ENCODE results near the gene TPM2.

Gene TPM2

GRCh38 chr9:35636135-35636876 lies 53.4 kb downstream of the TPM2 start:
- Histone ChIP-seq H3K27ac (ENCODE audit: low read depth, low read length) (peak overlapping the region; percentile 88), H3K4me2 (ENCODE audit: low read depth, low read length, poor library complexity, severe bottlenecking) (peak overlapping the region; percentile 59), H3K79me2 (ENCODE audit: insufficient read depth, low read length) (no peaks in the 10 kb centered on the region), H3K9ac (ENCODE audit: low read length) (peak overlapping the region; percentile 40), H3K9me2 (replicated peaks; ENCODE audit: insufficient read depth, low read length) (no peaks in the 10 kb centered on the region), H3K4me3 (ENCODE audit: insufficient read depth, low read length, poor library complexity, severe bottlenecking) (peak overlapping the region; percentile 17), H4K20me1 (ENCODE audit: low read depth, low read length) (no peaks in the 10 kb centered on the region), H3K27me3 (ENCODE audit: low read length) (no peaks in the 10 kb centered on the region), H3F3A (ENCODE audit: insufficient read depth) (peaks cover 41% of the 10 kb centered on the region), H3K36me3 (ENCODE audit: low read length) (no peaks in the 10 kb centered on the region), H3K9me3 (ENCODE audit: insufficient read depth, low read length) (no peaks in the 10 kb centered on the region), H2AFZ (ENCODE audit: low read depth, low read length, severe bottlenecking) (no peak overlapping the region)
- TF ChIP-seq EZH2phosphoT487 (conservative IDR thresholded peaks at IDR 0.05; ENCODE audit: low read length): no peak
- TF ChIP-seq CTCF (IDR thresholded peaks at IDR 0.05; ENCODE audit: insufficient read depth, low read length, poor library complexity, severe bottlenecking): no peak

- H3K36me3 ChIP-seq (ENCODE audit: low read length): no peaks in the 10 kb centered on the region
- H3K4me3 ChIP-seq (ENCODE audit: insufficient read depth, low read length, poor library complexity, severe bottlenecking): peak overlapping the region; percentile 7
- H3K4me2 ChIP-seq (ENCODE audit: low read depth, low read length, poor library complexity, severe bottlenecking): peak overlapping the region; percentile 59
- no peaks in the 10 kb centered on the region for H3K79me2 ChIP-seq (ENCODE audit: insufficient read depth, low read length)
- H3K9me2 ChIP-seq (replicated peaks; ENCODE audit: insufficient read depth, low read length): no peaks in the 10 kb centered on the region
- no peaks in the 10 kb centered on the region for H4K20me1 ChIP-seq (ENCODE audit: low read depth, low read length)
- no peak overlapping the region for H2AFZ ChIP-seq (ENCODE audit: low read depth, low read length, severe bottlenecking)
- H3K9me3 ChIP-seq (ENCODE audit: insufficient read depth, low read length): no peaks in the 10 kb centered on the region
- H3F3A ChIP-seq (ENCODE audit: insufficient read depth): peaks cover 43% of the 10 kb centered on the region
- TF ChIP-seq CTCF (IDR thresholded peaks at IDR 0.05; ENCODE audit: insufficient read depth, low read length, poor library complexity, severe bottlenecking) (no peak), EZH2phosphoT487 (conservative IDR thresholded peaks at IDR 0.05; ENCODE audit: low read length) (no peak)
- H3K27me3 ChIP-seq (ENCODE audit: low read length): no peaks in the 10 kb centered on the region
- peak overlapping the region; percentile 40 for H3K9ac ChIP-seq (ENCODE audit: low read length)
- H3K27ac ChIP-seq (ENCODE audit: low read depth, low read length): peak overlapping the region; percentile 88
These were observed 54.0 kb downstream of the TPM2 start for GRCh38 chr9:35635730-35636129.
